GM12878 (cell line): ENCODE measurements around the gene SNED1. TPM values are rescaled to one million over a fixed set of nuclear protein-coding genes. Genes with fewer than 3 reads are reported as not detected.

Experiments
- ATAC-seq: fragments of 200-7000 bp; cut with Tn5 transposase; 3 replicates; pipeline ENCODE4 v1.9.1; 2020; ENCODE audit warnings: mild to moderate bottlenecking, moderate library complexity
- BruUV-seq: library from RNA; stranded (reverse); fragments of 400-500 nt; replicated peaks from 2 replicates; lab custom pipeline; 2021; lab: Mats Ljungman, UMichigan
- CTCF ChIA-PET: fragments of 300-600 bp; sonication (Branson Sonifier 250); formaldehyde crosslinking; extraction: SDS; loops from one replicate; lab custom pipeline; 2021; ENCODE audit warnings: inconsistent platforms; lab: Yijun Ruan, JAX
- POLR2A ChIA-PET: fragments of 350-600 bp; formaldehyde crosslinking; extraction: SDS; loops from one replicate; lab custom pipeline; 2021; ENCODE audit warnings: inconsistent platforms; lab: Charles Lee
- RAD21 ChIA-PET: fragments of 300-600 bp; sonication (Branson Sonifier 250); formaldehyde crosslinking; loops from one replicate; lab custom pipeline; 2023; ENCODE audit warnings: antibody characterized with exemption; ENCODE audit not compliant: unreplicated experiment; lab: Charles Lee
- SMC1A ChIA-PET: fragments of 300-600 bp; sonication (Branson Sonifier 250); formaldehyde crosslinking; loops from one replicate; lab custom pipeline; 2023; ENCODE audit not compliant: unreplicated experiment, uncharacterized antibody; lab: Charles Lee
- DNase-seq: peaks from one replicate; pipeline ENCODE4 v3.0.0-alpha.2; 2011; ENCODE audit warnings: low read depth, low spot score
- FAIRE-seq: peaks from 3 replicates; lab custom pipeline; 2011; peaks lifted over from hg19 to GRCh38; lab: Jason Lieb, UNC
- H2AFZ ChIP-seq: 2 replicates; pipeline ENCODE4 v1.6.0; 2011; ENCODE audit warnings: low read depth, low read length, control low read depth; ENCODE audit not compliant: control insufficient read depth
- H3K27ac ChIP-seq: 2 replicates; pipeline ENCODE4 v1.5.1; 2011; ENCODE audit warnings: control low read depth; ENCODE audit not compliant: control insufficient read depth, insufficient read depth
- H3K27me3 ChIP-seq, 2 experiments: replicated peaks in 1 of 2; 2 replicates each; pipeline versions ENCODE4 v1.6.0 to v1.6.1; 2011; ENCODE audit warnings: low read length in 1 of 2; ENCODE audit not compliant: control insufficient read depth in 2 of 2, insufficient read depth in 2 of 2
- H3K36me3 ChIP-seq, 2 experiments: 2 replicates each; pipeline ENCODE4 v1.5.1; 2011; ENCODE audit warnings: low read length in 1 of 2; ENCODE audit not compliant: control insufficient read depth in 2 of 2, insufficient read depth in 2 of 2
- H3K4me1 ChIP-seq: 2 replicates; pipeline ENCODE4 v1.6.1; 2011; ENCODE audit warnings: mild to moderate bottlenecking, low read length, moderate library complexity, mixed read lengths; ENCODE audit not compliant: control insufficient read depth, insufficient read depth
- H3K4me2 ChIP-seq: 2 replicates; pipeline ENCODE4 v1.6.0; 2011; ENCODE audit warnings: control low read depth; ENCODE audit not compliant: control insufficient read depth, insufficient read depth
- H3K4me3 ChIP-seq: fragments of 200-600 bp; sonication (generic); 2 replicates; pipeline ENCODE4 v1.5.1; 2016
- H3K79me2 ChIP-seq: 2 replicates; pipeline ENCODE4 v1.6.0; 2011; ENCODE audit warnings: low read length; ENCODE audit not compliant: control insufficient read depth, insufficient read depth
- H3K9ac ChIP-seq: 2 replicates; pipeline ENCODE4 v1.8.0; 2011; ENCODE audit warnings: low read length, control low read depth, mixed read lengths; ENCODE audit not compliant: control insufficient read depth, insufficient read depth
- H3K9me3 ChIP-seq: replicated peaks from 3 replicates; pipeline ENCODE4 v1.5.1; 2011; ENCODE audit warnings: mild to moderate bottlenecking, low read length; ENCODE audit not compliant: control insufficient read depth, insufficient read depth
- H4K20me1 ChIP-seq: 2 replicates; pipeline ENCODE4 v1.6.0; 2011; ENCODE audit not compliant: control insufficient read depth, insufficient read depth
- CREB1 ChIP-seq: IDR thresholded peaks from 2 replicates; pipeline ENCODE4 v1.6.1; 2012; ENCODE audit warnings: low read depth, mild to moderate bottlenecking, inconsistent platforms
- CREM ChIP-seq: IDR thresholded peaks from 2 replicates; pipeline ENCODE4 v1.6.1; 2014; ENCODE audit warnings: antibody characterized with exemption, low read depth
- ETV6 ChIP-seq, 2 experiments: fragments of 450-650 bp in 1 of 2; IDR thresholded peaks in 1 of 2; conservative IDR thresholded peaks in 1 of 2; 2 replicates each; pipeline ENCODE4 v1.6.1; 2014; ENCODE audit warnings: antibody characterized with exemption in 1 of 2, borderline replicate concordance in 1 of 2, low read depth in 1 of 2, mild to moderate bottlenecking in 1 of 2, moderate library complexity in 1 of 2
- IKZF2 ChIP-seq, 2 experiments: fragments of 450-650 bp; IDR thresholded peaks; 2 replicates each; pipeline ENCODE4 v1.6.1; 2017; ENCODE audit warnings: mild to moderate bottlenecking in 2 of 2, moderate library complexity in 2 of 2
- LARP7 ChIP-seq: fragments of 450-650 bp; IDR thresholded peaks from 2 replicates; pipeline ENCODE4 v1.6.1; 2017; ENCODE audit warnings: mild to moderate bottlenecking
- MXI1 ChIP-seq: fragments of 150-350 bp; IDR thresholded peaks from 2 replicates; pipeline ENCODE4 v1.6.1; 2011; ENCODE audit warnings: low read depth, mild to moderate bottlenecking, inconsistent platforms, low read length, improper control_type of control experiment
- NFYB ChIP-seq: IDR thresholded peaks from 2 replicates; pipeline ENCODE4 v1.6.1; 2011; ENCODE audit warnings: low read depth, mild to moderate bottlenecking, low read length, improper control_type of control experiment, moderate library complexity; ENCODE audit not compliant: insufficient read depth
- RB1 ChIP-seq: fragments of 450-650 bp; formaldehyde crosslinking; IDR thresholded peaks from 2 replicates; pipeline ENCODE4 v1.6.1; 2017; ENCODE audit warnings: mild to moderate bottlenecking, borderline replicate concordance
- RCOR1 ChIP-seq: conservative IDR thresholded peaks from 2 replicates; pipeline ENCODE4 v1.6.1; 2012; ENCODE audit warnings: low read depth, low read length, improper control_type of control experiment
- SMARCA5 ChIP-seq: fragments of 450-650 bp; IDR thresholded peaks from 2 replicates; pipeline ENCODE4 v1.6.1; 2017; ENCODE audit warnings: mild to moderate bottlenecking
- STAT1 ChIP-seq: fragments of 450-650 bp; conservative IDR thresholded peaks from 2 replicates; pipeline ENCODE4 v1.6.1; 2014; ENCODE audit warnings: antibody characterized with exemption, mild to moderate bottlenecking
- WGBS: methylation state at CpG from one replicate; pipeline ENCODE4 v1.1.6; 2016; ENCODE audit warnings: low lambda C conversion rate; ENCODE audit not compliant: insufficient replicate concordance, insufficient coverage; ENCODE audit errors: missing lambda C conversion rate; 5-methylcytosine and 5-hydroxymethylcytosine counted together
- in situ Hi-C: fragments of 300-500 bp; cut with MboI; formaldehyde crosslinking; loops from 9 replicates; pipeline ENCODE4 v1.14.3; 2018; ENCODE audit warnings: mixed read lengths
- intact Hi-C: fragments of 100-400 bp; cut with micrococcal nuclease; formaldehyde crosslinking; loops from one replicate; pipeline ENCODE4 v1.14.2; 2022; ENCODE audit not compliant: unreplicated experiment
- polyA plus RNA-seq, 11 experiments: library from polyadenylated mRNA; depleted of rRNA in 4 of 11; unstranded in 6 of 11; stranded (reverse) in 5 of 11; fragments of >200 nt; fragmentation: Nextera tagmentation in 4 of 11; fragmentation: Illumina TruSeq in 1 of 11; extraction: Ambion mirVana in 4 of 11; extraction: Trizol in 1 of 11; gene quantifications; 1 replicate in 1 of 11; 2 replicates in 10 of 11; pipeline versions ENCODE4 v1.2.1 to v1.2.3, GENCODE V29; 2011 to 2016; ENCODE audit warnings: inconsistent platforms in 2 of 11, missing spikeins in 2 of 11, low read depth in 1 of 11
- total RNA-seq, 4 experiments: library from RNA; depleted of rRNA in 3 of 4; stranded (reverse); fragments of >200 nt in 3 of 4; fragmentation: Illumina TruSeq in 1 of 4; extraction: Trizol in 1 of 4; gene quantifications; 2 replicates each; pipeline versions ENCODE4 v1.2.1 to v1.2.3, GENCODE V29; 2013 to 2021
- TF ChIP-seq, protein P1 (sequence below): fragments of 450-650 bp; IDR thresholded peaks from 2 replicates; pipeline ENCODE4 v1.6.1; 2017; ENCODE audit warnings: antibody characterized with exemption, mild to moderate bottlenecking, moderate library complexity
- TF ChIP-seq, protein P2 (sequence below): fragments of 450-650 bp; IDR thresholded peaks from 2 replicates; pipeline ENCODE4 v1.6.1; 2016; ENCODE audit warnings: mild to moderate bottlenecking

SNED1 gene
- total and polyA plus RNA-seq, 10 of the 15 experiments (the other 5 are each of a cell fraction or from before 2014, with no cell fraction given) = 0.05 to 8.4 (median 3.0) TPM

DNA sequence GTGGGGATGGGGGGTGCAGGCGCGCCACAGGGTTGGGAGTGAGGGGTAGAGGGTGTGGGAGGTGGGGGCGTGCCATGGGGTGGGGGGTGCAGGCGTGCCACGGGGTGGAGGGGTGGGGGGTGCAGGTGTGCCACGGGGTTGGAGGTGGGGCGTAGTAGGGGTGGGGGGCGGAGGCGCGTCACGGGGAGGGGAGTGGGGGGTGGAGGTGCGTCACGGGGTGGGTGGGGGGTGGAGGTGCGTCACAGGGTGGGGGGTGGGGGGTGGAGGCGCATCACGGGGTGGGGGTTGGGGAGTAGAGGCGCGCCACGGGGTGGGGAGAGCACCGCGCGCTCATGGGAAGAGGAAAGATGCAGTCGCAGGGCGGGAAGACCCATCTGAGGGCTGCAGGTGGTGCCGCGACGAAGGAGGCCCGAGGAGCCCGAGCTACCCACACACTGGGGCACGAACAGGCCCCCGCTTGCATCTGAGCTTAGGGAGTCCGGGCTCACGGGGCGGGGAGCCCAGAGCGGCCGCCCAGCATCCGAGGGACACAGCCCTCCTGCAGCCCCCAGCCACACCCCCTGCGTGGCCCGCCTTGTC lies 37.5 kb downstream of the SNED1 start:
- in situ Hi-C loops = no loop called here
- FAIRE-seq = no peak
- H3K27ac ChIP-seq = no peak overlapping the region
- H3K36me3 ChIP-seq = no peaks in the 10 kb centered on the region
- H3K9ac ChIP-seq = no peak overlapping the region
- CTCF ChIA-PET = no interaction called here
- WGBS = 1% methylated on average over 17 of the region's 39 CpGs
- H3K9me3 ChIP-seq = no peaks in the 10 kb centered on the region
- peaks cover 39% of the 10 kb centered on the region for H3K4me1 ChIP-seq
- no peaks in the 10 kb centered on the region for H3K79me2 ChIP-seq
- TF ChIP-seq RCOR1 (no peak), CREB1 (0 out of 2 replicates have a peak, but pooled peaks have one; percentile 6)
- TF ChIP-seq, all 136 proteins: peak for 1
- peak overlapping the region; percentile 49 for H2AFZ ChIP-seq
- H4K20me1 ChIP-seq = no peaks in the 10 kb centered on the region
- BruUV-seq = no TSS peak
- SMC1A ChIA-PET = no interaction called here
- POLR2A ChIA-PET = no interaction called here
- H3K27me3 ChIP-seq = peaks cover 0 to 2% of the 10 kb centered on the region in 2 experiments; a peak in 1 of 4 replicates
- ATAC-seq = peak; percentile 26
- no peak for DNase-seq
- intact Hi-C loops = no loop called here
- peak overlapping the region; percentile 60 for H3K4me3 ChIP-seq
- RAD21 ChIA-PET = no interaction called here
- peak overlapping the region; percentile 98 for H3K4me2 ChIP-seq

DNA sequence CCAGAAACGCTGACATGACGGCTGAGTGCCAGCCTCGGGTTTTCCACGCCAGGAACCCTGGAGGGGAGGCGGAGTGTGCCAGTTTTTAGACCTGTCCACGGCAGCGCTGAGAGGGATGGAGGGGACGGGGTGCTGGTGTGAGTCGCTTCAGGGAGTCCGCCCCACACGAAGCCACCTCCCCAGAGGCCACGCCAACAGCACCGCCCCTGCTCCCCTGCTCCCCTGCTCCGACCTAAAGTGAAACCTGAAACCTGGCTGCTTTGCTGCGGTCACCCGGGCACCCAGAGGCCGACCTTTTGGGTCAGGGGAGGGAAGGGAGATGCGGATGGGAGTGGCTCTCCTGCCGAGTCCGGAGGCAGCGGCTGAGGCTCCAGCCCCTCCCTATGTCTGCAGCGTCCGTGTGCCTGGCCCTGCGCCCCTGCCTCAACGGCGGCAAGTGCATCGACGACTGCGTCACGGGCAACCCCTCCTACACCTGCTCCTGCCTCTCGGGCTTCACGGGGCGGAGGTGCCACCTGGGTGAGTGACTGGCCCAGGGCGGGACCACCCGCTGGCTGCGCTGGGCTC lies 38.1 kb downstream of the SNED1 start:
- in situ Hi-C loops = no loop called here
- DNase-seq (peak; percentile 44), FAIRE-seq (peak; percentile 57), ATAC-seq (peak; percentile 85)
- peak overlapping the region; percentile 60 for H3K4me3 ChIP-seq
- H3K36me3 ChIP-seq = no peaks in the 10 kb centered on the region
- RAD21 ChIA-PET = no interaction called here
- CTCF ChIA-PET = no interaction called here
- H3K9me3 ChIP-seq = no peaks in the 10 kb centered on the region
- peaks cover 42% of the 10 kb centered on the region for H3K4me1 ChIP-seq
- peak overlapping the region; percentile 49 for H2AFZ ChIP-seq
- SMC1A ChIA-PET = no interaction called here
- no peaks in the 10 kb centered on the region for H4K20me1 ChIP-seq
- H3K79me2 ChIP-seq = no peaks in the 10 kb centered on the region
- intact Hi-C loops = no loop called here
- peak overlapping the region; percentile 98 for H3K4me2 ChIP-seq
- WGBS = 1% methylated on average over 32 of the region's 36 CpGs
- no peak overlapping the region; the same call in 1 of the 2 replicates for H3K9ac ChIP-seq
- BruUV-seq = no TSS peak
- H3K27ac ChIP-seq = no peak overlapping the region
- POLR2A ChIA-PET = no interaction called here
- H3K27me3 ChIP-seq = peaks cover 0 to 2% of the 10 kb centered on the region in 2 experiments; a peak in 1 of 4 replicates
- TF ChIP-seq RB1 (no peak), LARP7 (peak; percentile 59), IKZF2 (IDR thresholded peaks at IDR 0.05) (peak; percentile 33 to 55; a peak in 1 of 4 replicates), SMARCA5 (peak; percentile 84), NFYB (no peak), MXI1 (0 out of 2 replicates have a peak, but pooled peaks have one; percentile 8), STAT1 (no peak), ETV6 (conservative IDR thresholded peaks at IDR 0.05 in 1 of 2, IDR thresholded peaks at IDR 0.05 in 1 of 2; ENCODE audit: borderline replicate concordance in 1 of 2, low read depth in 1 of 2) (no peak), CREM (0 out of 2 replicates have a peak, but pooled peaks have one; percentile 10)
- TF ChIP-seq, protein P1, sequence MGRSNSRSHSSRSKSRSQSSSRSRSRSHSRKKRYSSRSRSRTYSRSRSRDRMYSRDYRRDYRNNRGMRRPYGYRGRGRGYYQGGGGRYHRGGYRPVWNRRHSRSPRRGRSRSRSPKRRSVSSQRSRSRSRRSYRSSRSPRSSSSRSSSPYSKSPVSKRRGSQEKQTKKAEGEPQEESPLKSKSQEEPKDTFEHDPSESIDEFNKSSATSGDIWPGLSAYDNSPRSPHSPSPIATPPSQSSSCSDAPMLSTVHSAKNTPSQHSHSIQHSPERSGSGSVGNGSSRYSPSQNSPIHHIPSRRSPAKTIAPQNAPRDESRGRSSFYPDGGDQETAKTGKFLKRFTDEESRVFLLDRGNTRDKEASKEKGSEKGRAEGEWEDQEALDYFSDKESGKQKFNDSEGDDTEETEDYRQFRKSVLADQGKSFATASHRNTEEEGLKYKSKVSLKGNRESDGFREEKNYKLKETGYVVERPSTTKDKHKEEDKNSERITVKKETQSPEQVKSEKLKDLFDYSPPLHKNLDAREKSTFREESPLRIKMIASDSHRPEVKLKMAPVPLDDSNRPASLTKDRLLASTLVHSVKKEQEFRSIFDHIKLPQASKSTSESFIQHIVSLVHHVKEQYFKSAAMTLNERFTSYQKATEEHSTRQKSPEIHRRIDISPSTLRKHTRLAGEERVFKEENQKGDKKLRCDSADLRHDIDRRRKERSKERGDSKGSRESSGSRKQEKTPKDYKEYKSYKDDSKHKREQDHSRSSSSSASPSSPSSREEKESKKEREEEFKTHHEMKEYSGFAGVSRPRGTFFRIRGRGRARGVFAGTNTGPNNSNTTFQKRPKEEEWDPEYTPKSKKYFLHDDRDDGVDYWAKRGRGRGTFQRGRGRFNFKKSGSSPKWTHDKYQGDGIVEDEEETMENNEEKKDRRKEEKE = no peak
- TF ChIP-seq, protein P2, sequence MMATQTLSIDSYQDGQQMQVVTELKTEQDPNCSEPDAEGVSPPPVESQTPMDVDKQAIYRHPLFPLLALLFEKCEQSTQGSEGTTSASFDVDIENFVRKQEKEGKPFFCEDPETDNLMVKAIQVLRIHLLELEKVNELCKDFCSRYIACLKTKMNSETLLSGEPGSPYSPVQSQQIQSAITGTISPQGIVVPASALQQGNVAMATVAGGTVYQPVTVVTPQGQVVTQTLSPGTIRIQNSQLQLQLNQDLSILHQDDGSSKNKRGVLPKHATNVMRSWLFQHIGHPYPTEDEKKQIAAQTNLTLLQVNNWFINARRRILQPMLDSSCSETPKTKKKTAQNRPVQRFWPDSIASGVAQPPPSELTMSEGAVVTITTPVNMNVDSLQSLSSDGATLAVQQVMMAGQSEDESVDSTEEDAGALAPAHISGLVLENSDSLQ = peak; percentile 93
